ENCODE measurements around the gene IFI27. TPM values are rescaled to one million over a fixed set of nuclear protein-coding genes. Genes with fewer than 3 reads are reported as not detected.

Gene IFI27
- total and polyA plus RNA-seq, 10 of the 15 experiments (the other 5 are each of a cell fraction or from before 2014, with no cell fraction given), result 1.1 to 45.5 (median 3.3) TPM

- Histone ChIP-seq H3K27me3 (replicated peaks in 1 of 2; ENCODE audit: control insufficient read depth in 2 of 2, insufficient read depth in 2 of 2, low read length in 1 of 2) (no peaks in the 10 kb centered on the region; a peak in 1 of 4 replicates), H3K9ac (ENCODE audit: control insufficient read depth, insufficient read depth, low read length) (no peak overlapping the region), H4K20me1 (ENCODE audit: control insufficient read depth, insufficient read depth) (no peaks in the 10 kb centered on the region), H3K9me3 (replicated peaks; ENCODE audit: control insufficient read depth, insufficient read depth, low read length) (no peaks in the 10 kb centered on the region; the same call in 2 of the 3 replicates), H3K4me3 (no peak overlapping the region), H3K36me3 (ENCODE audit: control insufficient read depth in 2 of 2, insufficient read depth in 2 of 2, low read length in 1 of 2) (no peaks in the 10 kb centered on the region; a peak in 1 of 4 replicates), H3K79me2 (ENCODE audit: control insufficient read depth, insufficient read depth, low read length) (no peaks in the 10 kb centered on the region), H2AFZ (ENCODE audit: control insufficient read depth, low read depth, low read length) (no peak overlapping the region), H3K4me2 (ENCODE audit: control insufficient read depth, insufficient read depth) (no peak overlapping the region), H3K27ac (ENCODE audit: control insufficient read depth, insufficient read depth) (no peak overlapping the region), H3K4me1 (ENCODE audit: control insufficient read depth, insufficient read depth, low read length) (no peaks in the 10 kb centered on the region)
- TF ChIP-seq ZNF217 (IDR thresholded peaks at IDR 0.05) (no peak), EED (IDR thresholded peaks at IDR 0.05; ENCODE audit: low read depth) (no peak), MEF2A (IDR thresholded peaks at IDR 0.05; ENCODE audit: insufficient read depth, low read depth, low read length) (no peak), ZNF622 (IDR thresholded peaks at IDR 0.05) (no peak), SIN3A (IDR thresholded peaks at IDR 0.05; ENCODE audit: low read depth, low read length) (no peak), TCF12 (IDR thresholded peaks at IDR 0.05; ENCODE audit: low read depth, low read length) (no peak), CHD1 (IDR thresholded peaks at IDR 0.05; ENCODE audit: low read depth, low read length) (no peak), MYB (IDR thresholded peaks at IDR 0.05; ENCODE audit: borderline replicate concordance, low read depth, low read length) (no peak), ZBED1 (IDR thresholded peaks at IDR 0.05; ENCODE audit: borderline replicate concordance) (no peak), NR2C2 (IDR thresholded peaks at IDR 0.05; ENCODE audit: borderline replicate concordance, control insufficient read depth, insufficient read length, low read depth) (no peak), ZBTB40 (IDR thresholded peaks at IDR 0.05; ENCODE audit: borderline replicate concordance) (no peak), STAT1 (conservative IDR thresholded peaks at IDR 0.05) (no peak), SPI1 (IDR thresholded peaks at IDR 0.05; ENCODE audit: borderline replicate concordance, insufficient read depth, low read depth, low read length) (no peak), ESRRA (IDR thresholded peaks at IDR 0.05; ENCODE audit: low read length) (no peak), ZNF24 (IDR thresholded peaks at IDR 0.05) (no peak), POLR2AphosphoS2 (IDR thresholded peaks at IDR 0.05; ENCODE audit: low read depth, low read length) (no peak), PKNOX1 (IDR thresholded peaks at IDR 0.05) (no peak)
- POLR2A ChIA-PET, result no interaction called here
- intact Hi-C loops (cut with micrococcal nuclease; ENCODE audit: unreplicated experiment), result no loop called here
- RAD21 ChIA-PET (ENCODE audit: unreplicated experiment), result interaction anchor here (0.8 kb wide), 1 partner anchor 65 kb away, joined by 3 read pairs; no protein-coding TSS in a partner anchor
- no peak for FAIRE-seq
- SMC1A ChIA-PET (ENCODE audit: uncharacterized antibody, unreplicated experiment), result interaction anchor here (1.1 kb wide), 1 partner anchor 10 kb away, joined by 5 read pairs; no protein-coding TSS in a partner anchor
- no TSS peak for BruUV-seq (replicated peaks)
- no peak for DNase-seq (ENCODE audit: low read depth, low spot score)
- WGBS (ENCODE audit: insufficient coverage, insufficient replicate concordance, low lambda C conversion rate, missing lambda C conversion rate), result 0% methylated on average over 3 of the region's 3 CpGs
- no peak for ATAC-seq
- in situ Hi-C loops (cut with MboI), result no loop called here
- CTCF ChIA-PET, result no interaction called here
Measured at GRCh38 chr14:94121485-94121884, 10.9 kb downstream of the IFI27 start.
